GM18907 (cell line): ENCODE data around the gene SYNDIG1.

Experiments
- ATAC-seq: cut with Tn5 transposase; IDR thresholded peaks from one replicate; pipeline ENCODE4 v1.9.1; 2021; ENCODE audit warnings: mild to moderate bottlenecking, moderate library complexity; ENCODE audit not compliant: unreplicated experiment

SYNDIG1 gene

DNA sequence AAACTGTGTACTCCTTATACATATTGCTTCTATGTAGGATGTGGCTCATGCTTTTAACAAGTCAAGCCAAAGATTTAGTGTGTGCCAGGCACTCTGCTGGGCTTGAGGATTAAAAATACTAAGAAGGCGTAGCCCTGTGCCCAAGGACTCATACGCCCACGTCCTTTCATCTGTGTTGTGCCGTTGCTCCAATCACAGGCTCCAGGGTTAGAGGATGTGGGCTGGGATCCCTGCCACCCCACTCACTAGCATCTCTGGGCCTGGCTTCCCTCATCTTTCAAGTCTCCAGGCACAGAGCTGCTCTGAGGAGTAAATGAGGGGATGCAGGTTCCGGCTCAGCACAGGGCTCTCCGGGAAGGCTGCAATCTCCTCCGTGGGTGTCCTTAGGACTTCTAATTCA is 214.2 kb downstream of the SYNDIG1 start:
- no peak for ATAC-seq

DNA sequence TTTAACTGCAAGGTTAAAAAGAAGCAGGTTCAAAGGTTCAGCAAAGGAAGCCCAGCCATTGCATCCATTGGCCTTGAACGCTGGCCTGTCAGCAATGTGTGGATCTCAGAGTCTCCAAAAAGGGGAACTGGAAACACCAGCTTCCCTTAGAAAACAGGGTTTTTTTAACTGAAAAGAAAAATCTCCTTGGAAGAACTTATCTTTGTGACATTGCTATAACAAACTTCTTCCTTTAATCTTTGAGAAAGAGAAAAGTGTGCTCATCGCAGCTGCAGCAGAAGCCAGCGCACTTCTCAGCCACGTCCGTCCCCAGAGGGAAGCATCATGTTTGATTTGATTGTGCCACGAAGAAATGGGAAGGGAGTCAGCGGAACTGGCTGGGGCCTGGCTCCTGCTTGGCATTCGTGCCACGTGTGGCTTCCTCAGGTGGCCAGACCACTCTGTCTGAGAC is 215.0 kb downstream of the SYNDIG1 start:
- ATAC-seq, result no peak

DNA sequence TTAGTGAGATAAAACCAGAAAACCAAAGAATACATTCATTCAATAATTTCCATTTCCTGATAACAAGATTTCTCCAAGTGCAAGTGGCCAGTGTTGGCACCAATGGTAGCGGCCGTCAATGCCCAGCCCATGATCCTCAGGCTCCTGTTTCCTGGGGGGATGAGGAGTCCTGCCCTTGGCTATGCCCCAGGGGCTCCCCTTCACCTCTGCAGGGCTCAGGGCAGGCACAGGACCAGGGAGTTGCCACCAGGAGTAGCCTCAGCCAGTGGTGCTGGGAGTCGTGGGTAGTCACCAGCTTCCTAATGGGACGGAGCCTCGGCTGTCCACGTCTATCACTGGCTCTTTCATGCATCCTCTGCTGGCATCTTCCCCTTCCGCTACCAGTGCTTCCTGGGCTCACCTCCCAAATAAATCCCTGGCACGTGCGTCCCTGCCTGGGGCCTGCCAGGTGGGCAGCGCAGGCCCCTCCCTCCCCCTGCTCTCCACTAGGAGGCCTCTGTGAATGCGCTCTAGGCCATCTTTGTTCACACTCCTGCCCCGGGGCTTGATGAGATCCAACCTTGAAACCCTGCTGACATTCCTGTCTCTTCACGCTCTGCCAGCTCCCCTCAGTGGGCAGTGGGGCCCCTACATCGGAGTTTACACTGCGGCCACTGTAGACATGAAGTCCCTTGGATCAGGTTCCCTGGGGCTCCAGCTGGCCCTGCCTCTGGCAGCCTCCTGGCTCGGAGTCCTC is 215.7 kb downstream of the SYNDIG1 start:
- no peak for ATAC-seq

DNA sequence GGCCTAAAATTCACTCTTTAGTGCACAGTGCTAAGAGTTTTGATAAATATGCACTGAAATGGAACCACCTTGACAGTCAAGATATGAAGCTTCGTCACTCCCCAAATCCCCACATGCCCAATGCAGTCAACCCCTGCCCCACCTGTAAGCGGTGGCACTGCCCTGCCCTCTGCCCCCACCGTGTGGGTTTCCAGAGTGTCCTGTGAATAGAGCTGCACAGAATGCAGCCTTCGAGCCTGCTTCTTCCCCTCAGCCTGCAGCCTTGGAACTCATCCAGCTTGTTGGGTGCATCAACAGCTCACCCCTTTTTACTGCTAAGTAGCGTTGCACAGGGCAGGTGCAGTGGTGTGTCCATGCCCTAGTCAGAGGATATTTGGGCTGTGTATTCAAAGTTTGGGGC is 216.3 kb downstream of the SYNDIG1 start:
- no peak for ATAC-seq

DNA sequence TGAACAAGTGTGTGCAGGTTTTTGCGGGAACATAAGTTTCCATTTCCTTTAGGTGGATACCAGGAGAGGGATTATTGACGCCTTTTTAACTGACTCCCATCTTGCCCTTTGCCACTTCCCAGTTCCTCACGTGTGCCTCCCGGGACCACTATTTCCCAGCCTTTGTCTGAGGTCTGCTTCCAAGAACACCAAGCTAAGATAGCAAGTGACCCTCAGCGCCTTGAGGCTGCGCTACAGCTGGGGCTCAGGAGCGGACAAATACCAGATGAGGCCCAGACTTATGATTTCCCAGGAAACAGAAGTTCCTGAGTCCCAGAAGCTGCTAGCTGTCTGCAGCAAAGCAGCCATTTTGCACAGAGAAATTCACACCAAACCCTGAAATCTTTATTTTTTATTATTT is 216.7 kb downstream of the SYNDIG1 start:
- ATAC-seq, result no peak

DNA sequence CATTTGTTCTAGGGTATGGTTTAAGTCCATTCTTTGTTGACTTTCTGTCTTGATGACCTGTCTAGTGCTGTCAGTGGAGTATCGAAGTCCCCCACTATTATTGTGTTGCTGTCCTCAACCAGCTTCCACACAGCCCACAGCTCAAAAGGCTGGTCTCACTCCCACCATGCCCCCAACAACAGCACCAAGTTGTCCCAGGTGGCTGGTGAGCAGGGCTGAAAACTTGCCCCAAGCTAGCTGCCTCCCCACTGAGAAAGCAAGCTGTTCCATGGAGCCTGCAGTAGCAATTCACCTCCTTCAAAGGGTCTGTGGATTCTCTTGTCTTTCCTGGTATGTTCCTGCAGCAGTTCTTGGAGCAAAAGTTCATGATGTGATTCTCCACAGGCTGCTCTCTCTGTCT is 221.0 kb downstream of the SYNDIG1 start:
- no peak for ATAC-seq

DNA sequence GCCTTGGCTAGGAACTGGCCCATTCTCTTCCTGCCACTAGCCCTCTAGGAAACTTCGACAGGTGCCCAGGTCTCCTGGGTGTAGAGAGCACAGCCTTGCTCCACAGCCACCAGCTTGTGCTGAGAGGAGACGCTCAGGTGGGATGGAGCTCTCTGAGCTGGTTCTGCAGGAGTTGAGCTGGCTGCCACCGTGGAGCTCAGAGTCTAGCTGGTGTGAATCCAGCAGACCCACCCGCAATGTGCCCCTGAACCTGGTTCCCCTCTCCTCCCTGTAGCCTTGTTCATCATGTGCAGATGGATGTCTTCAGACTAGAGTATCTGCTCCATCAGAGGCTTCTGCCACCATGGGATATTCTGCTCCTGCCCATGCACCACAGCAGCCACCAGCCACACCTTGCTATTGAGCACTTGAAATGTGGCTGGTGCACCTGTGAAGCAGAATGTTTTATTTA is 222.5 kb downstream of the SYNDIG1 start:
- no peak for ATAC-seq

DNA sequence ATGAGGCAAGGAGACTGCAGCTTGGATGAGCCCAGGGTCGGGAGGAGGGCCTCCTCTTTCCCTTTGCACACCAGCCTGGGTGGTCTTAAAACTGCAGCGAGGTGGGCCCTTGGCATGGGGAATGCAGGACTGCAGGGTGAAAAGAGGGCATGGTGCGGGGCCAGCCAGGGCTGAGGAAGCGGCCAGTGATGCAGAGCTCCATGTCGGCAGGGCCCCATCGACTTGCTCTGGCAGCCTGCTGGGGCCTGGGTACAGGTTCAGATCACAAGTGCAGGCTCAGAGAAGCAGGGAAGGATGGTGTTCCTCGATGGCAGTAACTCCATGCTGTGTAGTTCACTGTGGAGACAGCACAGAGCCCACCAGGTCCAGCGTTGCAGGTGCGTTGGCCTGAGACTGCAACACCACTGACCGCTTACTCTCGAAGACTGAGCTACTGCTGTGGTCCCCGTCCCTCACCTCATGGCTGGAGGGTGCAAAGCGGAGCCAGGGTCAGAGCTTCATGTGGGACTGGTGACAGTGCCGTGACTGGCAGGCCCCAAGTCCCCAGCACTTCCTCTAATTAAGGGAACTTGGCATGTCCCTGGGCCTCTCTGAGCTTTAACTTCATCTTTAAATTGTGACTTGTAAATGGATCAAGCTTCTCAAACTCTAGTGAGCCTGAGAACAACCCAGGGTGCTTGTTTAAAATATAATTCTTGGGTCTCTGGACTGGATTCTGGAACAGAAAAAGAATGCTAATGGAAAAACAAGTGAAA is 223.2 kb downstream of the SYNDIG1 start:
- no peak for ATAC-seq

DNA sequence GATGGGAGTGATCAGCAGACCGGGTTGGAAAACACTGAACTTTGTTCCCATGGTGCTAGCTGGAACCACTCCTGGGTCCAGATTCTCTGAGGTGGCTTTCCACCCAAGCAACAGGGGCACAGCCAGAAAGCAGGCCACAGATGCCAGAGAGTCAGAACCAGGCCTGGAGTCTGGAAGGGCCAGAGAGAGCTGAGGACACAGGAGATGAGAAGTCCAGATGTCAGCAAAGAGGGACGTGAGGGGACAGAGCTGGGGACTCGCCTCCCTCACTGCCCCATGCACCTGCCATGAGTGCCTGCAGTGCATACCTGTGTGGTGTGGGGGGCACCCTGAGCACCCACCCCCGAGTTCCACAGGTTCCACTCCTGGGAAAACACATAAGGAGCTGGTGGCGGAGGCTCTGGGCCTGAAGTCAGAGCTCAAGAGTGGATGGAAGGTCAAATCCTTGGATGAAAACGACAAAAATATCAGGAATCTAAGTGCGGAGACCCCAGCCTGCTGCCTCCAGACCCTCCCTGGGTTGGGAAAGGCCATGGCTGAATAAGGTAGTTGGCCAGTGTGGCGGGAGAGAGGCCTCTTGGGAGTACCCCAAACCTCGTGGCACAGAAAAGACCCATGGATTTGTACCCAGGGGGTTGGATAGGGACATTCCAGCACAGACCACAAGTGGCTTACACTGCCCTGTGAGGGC is 224.2 kb downstream of the SYNDIG1 start:
- ATAC-seq, result no peak

DNA sequence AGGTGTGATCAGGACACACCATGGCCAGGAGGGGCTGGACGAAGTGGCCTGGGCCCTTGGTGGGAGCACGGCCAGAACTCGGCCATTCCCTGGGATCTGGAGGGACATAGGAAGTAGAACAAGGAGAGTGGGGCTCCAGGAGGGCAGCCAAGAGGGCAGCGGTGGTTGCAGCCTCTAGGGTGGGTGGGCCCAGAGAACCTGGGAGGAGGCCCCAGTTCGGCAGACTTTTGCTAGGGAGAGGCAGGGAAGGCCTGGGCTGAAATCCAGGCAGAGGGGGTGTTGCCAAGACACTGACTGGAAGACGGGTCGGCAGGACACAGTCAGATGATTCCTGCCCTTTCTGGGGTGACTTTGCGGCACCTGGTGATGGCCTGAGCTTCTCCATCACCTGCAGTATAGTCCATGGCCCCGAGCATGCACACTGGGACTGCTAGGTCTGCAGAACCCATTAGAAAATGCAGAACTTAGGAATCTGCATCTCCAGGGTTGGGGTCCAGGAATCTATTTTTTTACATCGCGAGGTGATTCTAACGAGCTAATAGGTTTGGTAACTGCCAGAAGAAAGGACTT is 224.8 kb downstream of the SYNDIG1 start:
- no peak for ATAC-seq

DNA sequence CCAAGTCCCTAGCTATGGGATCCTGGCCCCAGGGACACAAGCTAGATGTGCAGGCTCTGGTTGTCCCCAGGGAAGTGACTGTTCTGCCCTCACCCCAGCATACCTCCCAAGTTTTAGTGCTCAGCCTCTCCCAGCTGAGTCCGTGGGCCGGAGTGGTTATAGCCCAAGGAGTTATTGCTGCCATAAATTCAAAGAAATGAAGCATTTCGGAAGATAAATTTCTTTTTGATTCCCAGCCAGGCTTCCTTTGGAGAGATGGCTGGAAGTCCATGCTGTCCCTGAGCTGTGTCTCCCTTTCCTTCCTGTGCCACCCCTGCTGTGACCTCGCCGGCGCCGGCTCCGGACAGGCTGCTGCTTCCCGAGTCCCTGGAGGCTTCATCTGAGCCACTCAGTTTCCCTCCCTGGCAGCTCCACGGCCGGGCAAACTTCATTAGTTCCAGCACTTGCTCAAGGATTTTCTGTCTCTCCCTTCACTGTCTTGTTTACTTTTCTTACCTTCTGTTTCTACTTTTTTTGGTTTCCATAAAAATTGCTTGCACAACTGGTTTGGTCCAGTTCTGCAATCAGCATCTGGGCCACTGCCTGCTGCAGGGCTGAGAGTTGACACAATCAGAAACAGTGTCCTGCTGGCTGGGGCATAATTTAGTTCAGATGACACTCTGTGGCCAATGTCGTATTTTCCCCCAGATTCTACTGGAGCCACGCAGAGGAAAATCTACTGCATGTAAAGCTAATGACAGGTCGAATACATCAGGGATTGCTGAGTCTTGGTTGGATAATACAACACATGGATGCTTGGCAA is 225.5 kb downstream of the SYNDIG1 start:
- ATAC-seq, result no peak

DNA sequence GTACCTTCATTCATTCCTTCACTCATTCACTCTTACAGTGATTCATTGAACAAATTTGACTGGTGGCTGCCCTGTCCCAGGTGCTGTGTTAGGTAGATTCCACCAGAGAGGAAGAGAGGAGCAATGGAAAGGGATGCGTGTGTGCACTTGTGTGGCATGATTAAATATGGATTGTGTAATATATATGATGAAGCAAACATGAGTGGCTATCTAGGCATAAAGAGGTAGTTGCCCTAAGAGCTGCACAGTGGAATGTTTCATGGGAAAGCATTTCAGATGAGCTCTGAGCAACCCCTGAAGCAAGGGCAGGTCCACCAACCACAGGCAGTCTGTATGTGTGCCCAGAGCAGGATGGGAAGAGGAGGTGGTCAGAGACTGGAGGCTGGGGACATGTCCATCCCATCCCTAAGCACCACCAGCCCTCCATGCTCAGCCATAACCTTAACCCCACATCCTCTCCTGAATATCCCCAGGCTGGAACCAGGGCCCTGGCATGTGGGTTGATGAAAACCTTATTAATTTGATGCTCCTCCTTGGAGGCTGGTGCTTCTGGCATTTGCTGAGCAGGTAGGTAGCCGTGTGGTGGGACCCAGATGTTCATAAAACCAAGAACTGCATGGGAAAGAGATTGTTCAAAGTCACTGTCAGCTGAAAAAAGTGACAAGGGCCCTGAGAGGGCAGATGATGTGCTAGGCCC is 226.2 kb downstream of the SYNDIG1 start:
- no peak for ATAC-seq

DNA sequence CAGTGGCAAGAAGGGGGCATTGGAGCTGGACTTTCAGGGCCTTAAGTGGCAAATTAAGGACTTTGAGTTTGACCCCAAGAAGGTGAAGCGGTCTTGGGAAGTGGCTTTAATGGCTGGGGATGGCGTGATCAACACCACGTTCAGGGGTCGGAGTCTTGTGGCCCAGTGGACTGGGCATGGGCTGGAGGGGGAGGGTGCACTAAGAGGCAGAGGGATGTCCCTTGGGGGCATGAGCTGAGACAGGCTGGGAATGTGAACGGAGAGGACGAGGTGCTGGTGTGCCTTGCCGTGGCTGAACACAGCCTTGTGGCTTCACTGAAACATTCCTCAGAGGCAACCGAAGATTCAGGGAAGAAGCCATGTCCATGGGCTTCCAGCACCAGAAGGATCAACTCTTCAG is 227.0 kb downstream of the SYNDIG1 start:
- ATAC-seq, result no peak

DNA sequence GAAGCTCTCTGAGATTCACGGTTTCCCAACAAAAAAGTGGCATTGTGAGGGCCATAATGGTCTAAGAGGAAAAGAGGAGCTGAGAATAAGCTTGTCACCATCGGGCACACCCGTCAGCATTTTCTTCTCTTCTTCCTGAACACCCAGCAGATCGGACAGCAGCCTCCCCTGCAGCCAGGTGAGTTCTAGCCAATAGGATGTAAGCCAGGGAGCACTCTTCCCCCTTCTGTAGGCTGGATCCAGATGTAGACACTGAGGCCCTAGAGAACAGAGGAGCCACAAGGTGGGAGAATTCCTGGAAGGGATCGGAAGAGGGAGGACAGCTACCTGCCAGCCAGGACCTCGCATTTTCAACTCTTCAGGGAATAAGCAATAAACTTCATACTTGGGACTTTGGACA is 228.0 kb downstream of the SYNDIG1 start:
- ATAC-seq, result no peak

DNA sequence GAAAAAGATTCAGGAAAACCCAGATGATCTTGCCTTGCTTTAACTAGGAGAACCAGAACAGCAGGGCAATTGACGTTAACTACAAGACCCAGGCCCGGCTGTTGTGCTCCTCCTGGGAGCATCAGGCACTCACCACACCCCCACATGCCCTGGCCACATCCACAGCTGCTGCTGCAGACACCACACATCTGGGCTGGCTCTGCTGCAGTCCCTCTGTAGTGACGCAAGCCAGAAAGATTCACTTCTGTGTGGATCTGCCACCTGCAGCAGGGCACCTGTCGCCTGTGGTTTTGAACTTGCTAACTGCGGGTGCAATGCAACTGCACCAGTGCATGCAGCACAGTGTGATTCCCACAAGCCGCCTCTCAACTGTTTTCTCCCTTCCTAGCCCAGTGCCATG is 228.8 kb downstream of the SYNDIG1 start:
- no peak for ATAC-seq

DNA sequence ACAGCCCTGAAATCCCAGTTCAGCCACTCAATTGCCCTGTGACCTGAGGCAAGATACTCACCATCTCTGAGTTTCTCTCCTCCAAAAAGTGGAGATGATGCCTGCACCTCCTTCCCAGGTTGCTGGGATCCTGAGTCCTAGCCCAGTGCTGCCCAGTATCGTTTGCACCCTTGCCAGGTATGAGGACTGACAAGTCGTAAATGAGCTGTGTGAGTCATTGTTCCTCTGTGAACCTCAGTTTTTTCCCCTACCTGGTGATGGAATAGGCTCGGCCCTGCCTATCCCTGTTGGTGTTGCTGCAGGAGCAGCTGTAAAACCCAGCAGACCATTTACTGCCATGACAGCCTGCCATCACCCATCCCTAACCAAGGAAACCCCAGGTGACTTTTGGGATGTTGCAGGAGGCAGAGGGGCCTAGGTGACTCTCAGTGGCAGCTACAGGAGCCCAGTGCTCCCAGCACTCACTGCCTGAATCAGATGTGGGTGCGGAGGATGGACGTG is 229.3 kb downstream of the SYNDIG1 start:
- ATAC-seq, result no peak

DNA sequence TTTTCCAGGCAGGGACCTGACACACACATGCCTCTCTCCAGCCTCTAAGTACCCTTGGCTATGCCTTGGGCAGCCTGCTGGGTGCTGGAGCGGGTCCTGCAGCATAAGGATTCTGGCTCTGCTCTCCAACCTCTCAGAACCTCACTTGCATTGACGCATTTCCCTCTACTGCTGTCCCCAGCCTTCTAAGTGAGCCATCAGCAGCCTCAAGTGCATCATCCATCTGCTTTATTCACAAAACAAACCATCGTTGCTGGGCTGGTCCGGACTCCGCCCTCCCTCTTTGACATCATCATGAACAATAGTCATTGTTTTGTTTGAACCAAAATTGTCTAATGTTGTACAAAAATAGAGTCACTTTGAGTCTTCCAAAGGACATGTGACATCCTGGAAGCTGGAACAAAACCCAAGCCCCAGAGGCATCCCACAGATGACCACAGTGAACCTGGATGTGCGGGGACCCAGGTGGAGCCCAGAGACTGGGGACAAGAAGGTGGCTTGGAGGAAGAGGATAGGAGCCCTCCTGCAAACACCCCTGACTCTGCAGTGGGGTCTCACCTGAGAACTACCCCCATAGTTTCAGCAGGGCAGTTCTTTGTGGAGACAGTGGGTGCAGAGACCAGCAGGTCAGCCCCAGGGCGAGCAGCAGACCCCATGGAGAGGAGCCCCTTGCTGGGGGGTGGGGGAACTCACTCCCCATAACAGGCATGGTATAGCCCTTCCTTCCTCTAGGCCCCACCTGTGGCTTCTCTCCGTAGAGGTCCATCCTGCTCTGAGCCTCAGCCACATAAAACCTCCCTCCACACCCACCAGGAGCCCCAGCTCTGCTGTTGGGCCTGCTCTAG is 230.1 kb downstream of the SYNDIG1 start:
- no peak for ATAC-seq

DNA sequence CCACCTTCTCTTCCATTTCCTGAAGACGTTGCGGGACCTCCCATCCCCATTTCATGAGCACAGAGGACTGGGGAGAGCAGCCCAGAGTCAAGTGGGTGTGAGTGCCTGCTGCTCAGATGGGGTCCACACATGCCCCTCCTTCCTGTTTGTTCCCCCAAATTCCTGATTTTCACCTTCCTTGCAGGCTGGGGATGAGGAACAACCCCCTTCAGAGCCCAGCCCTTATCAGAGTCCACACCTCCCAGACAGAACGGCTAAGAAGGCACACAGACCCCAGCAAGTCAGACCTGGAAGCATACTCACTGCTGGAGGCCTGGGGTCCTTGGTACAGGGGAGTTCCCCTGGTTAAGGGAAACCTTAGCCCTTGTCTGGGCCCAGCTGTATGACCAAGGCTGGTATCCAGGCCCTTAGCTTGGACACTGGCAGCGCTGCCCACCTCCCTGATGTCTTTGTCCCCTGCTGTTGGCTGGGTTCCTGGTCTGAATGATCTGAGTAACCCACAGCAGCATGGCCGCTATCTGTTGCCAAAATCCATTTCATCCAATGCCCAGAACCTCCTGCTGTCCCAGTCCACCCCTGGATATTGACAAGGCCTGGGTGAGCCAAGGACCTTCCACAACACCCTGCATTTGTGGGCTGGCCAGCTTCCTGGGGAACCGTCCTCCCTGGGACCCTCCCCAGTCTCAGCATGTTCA is 230.9 kb downstream of the SYNDIG1 start:
- ATAC-seq, result no peak
